UCSD-AML1 (cell line): ENCODE measurements around the gene PTPRT.
"Not testable (repeated sequence)": the region's sequence is repeated elsewhere in the genome, so short reads cannot be mapped to it uniquely, and the experiment has no call there.

Experiments
- DNase-seq: peaks from one replicate; lab custom pipeline; 2025; ENCODE audit not compliant: unreplicated experiment; lab: John Stamatoyannopoulos, UW

Gene PTPRT

DNA sequence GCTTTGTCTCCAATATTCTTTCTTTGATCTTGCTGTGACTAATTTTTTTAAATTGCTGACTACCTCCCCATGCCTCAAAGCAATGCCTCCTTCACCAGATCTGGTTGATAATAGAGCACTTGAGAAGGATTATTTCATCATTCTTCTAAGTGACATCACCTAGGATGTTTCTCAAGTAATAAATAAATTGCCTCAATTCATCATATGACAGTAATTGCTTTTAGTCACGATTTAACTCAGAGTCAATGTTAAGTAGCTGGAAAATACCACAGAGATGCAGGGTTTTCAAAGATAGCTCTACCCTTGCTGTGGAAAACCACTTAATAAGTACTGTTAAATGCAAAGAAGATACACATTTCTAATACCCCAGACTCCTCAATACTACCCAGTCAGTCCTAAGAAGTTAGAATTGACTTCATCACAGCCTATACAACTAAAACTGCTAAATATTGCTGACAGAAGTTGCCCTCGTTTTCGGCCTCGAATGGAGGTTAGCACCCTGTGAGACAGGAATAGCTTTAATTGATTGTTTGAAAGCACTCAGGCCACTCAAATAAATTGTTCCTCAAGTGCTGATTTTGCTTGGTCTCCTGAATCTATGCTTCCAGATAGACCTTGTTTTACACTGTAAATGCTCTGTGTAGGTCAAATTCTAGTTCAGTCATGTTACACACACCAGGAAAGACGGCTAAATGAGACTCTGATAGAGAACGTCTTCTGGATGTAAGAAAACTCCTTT, 931.0 kb downstream of the PTPRT start:
- DNase-seq = no peak

DNA sequence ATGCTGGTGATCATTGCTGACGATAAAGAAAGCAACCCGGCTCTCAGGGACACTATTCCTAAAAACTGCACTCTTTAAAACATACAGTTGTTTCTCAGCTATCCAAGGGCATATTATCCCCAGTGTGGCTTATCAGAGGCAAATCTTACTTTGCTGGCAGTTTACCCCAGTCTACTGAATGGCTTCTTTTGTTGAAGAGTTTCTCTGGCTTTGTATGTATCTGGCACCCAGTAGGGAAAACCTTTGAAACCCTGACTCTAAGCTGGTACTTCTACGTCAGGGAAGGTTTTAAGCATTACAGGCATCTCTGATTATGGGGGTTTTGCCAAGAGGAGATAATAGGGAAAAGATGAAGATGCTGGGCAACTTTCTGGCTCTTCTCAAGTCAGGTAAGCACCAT, 933.9 kb downstream of the PTPRT start:
- no peak for DNase-seq

DNA sequence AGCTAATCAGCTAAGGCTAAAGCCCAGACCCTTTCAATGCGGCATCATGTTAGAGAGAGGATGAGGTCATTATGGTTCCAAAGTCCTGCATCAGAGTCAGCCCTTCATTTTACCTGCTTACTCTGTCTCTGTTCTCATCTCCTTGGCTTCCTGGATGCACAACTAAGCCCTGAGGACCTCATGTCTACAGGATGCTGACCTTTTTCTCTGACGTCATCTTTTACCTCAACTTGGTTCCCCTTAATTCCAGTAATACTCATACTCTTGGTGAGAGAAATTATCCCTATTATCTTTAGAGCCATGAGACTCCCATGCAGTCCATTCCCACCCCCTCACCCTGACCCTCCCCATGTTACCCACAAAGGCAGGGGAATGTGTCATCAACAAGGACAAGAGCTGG, 935.0 kb downstream of the PTPRT start:
- no peak for DNase-seq

DNA sequence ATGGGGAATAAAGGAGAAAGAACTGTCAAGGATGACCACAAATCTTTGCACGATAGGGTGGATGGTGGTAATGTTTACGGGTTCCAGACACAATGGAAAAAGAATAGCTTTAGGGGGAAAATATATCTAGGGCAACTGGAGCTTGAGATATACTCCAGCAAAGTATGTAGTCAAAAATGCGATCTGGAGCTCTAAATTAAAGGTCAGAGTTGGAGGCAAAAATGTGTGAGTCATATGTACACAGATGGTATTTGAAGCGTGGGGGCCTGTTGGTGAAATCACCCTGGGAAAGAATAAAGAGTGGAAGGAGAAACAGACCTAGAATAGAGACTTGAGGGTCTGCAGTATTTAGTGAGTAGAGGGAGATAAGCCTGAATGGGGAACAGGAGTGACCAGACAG, 937.6 kb downstream of the PTPRT start:
- no peak for DNase-seq

DNA sequence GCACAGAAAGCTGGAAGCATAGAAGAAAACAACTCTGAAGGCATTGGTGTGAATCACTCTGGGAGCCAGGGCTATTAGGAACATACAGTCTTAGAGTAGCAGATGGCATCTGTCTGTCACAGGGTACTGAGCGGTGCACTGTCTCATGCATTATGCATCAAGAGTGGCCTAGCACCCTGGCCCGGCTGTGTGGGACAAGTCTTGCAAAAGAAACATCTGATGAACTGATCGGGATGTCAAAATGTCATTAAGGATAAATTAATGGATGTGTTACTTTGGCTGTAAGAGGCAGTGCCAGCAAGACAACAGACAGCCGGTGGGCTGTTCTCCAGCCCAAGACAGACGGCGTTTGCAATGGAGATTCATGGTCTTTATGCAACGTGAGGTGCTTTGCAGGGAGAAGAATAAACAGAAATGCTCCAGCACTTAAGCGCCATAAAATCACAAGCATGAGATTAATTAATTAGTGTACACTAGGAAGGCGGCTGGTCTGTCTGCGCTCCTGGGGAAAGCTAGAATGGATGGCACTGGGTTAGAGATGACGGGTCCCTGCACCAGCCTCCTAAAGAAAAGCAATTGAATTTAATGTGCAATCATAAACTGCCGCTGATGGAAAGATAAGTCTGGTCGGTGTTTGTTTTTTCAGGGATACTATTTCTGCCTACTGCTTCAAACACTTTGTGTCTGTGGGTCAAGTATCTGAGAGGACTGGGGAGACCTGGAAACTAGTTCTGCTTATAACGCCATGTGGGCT, 970.9 kb downstream of the PTPRT start:
- DNase-seq = no peak

DNA sequence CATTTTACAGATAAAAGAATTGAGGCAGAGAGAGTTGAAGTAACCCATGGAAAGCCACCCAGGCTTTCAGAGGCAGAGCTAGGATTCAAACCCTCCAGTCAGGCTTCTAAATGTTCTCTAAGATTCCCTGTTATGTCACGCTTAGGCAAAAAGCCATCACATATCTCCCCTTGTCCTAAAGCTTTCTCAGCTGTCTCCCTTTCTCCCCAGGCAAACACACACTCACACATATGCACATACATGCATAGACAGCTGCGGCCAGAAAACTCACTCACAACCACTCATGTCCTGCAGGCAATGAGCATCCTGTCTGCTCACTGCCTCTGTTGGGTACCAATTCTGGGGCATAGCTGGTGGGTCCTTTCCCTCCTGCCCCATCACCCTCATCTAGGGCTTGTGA, 975.6 kb downstream of the PTPRT start:
- DNase-seq = no peak

DNA sequence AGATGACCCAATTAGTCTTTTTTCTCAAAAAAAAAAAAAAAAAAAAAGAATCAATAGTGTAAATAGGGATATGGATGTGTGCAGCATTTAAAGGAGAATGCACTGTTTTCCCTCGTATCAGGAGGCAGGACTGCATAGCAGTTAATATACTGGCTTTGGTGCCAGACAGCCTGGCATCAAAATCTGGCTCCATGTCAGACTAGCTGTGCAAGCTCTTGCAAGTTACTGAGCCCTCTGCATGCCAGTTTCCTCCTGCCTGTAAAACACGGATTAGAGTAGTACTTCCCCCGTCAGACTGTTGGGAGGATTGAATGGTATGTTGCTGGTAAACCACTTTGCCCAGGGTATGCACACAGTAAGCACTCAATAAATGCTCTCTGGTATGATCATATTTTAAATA, 977.3 kb downstream of the PTPRT start:
- DNase-seq = no peak

DNA sequence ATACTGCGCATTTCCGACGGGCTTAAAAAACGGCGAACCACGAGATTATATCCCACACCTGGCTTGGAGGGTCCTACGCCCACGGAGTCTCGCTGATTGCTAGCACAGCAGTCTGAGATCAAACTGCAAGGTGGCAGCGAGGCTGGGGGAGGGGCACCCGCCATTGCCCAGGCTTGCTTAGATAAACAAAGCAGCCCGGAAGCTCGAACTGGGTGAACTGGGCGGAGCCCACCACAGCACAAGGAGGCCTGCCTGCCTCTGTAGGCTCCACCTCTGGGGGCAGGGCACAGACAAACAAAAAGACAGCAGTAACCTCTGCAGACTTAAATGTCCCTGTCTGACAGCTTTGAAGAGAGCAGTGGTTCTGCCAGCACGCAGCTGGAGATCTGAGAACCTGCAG, 983.1 kb downstream of the PTPRT start:
- DNase-seq = not testable (repeated sequence)

DNA sequence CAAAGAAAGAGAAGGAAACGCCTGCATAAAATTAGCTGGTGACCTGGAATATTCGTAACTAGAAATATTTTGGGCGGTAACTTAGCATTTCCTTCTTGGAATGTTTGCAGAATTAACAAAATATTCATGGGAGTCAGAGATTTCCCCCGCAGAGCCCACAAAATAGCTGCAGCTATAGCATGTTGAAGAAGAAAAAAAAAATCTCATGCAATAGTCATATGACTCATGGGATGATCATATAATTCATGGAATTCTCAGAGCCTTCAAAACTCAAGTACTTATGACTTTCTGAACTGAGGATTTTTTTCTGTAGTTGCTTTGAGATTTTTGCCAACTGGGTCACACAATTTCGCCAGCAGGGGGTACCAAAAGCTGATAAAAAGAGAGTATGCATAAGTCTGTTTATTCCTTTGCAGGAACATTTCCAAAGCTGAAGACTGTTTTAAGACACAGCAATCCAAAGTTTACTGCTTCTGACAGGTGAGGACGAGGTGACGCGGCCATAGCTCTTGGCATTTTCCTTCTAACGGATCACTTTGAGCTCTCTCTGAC, 985.5 kb downstream of the PTPRT start:
- no peak for DNase-seq

DNA sequence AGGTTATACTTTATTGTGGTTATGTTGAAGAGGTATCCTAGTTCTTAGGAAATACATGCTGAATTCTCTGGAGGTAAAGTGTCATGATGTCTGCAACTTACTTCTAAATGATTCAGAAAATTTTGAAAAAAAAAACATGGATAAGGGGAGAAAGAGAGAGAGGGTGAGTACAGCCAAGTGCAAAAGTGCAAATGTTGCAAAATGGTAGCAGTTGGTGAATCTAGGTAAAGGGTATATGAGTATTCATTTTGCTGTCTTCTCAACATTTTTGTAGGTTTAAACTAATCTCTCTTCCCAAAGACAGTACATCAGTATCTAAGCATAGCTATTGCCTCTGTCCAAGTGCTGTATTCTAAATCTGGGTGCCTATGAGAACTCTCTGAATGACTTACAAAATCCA, 992.1 kb downstream of the PTPRT start:
- DNase-seq = no peak

DNA sequence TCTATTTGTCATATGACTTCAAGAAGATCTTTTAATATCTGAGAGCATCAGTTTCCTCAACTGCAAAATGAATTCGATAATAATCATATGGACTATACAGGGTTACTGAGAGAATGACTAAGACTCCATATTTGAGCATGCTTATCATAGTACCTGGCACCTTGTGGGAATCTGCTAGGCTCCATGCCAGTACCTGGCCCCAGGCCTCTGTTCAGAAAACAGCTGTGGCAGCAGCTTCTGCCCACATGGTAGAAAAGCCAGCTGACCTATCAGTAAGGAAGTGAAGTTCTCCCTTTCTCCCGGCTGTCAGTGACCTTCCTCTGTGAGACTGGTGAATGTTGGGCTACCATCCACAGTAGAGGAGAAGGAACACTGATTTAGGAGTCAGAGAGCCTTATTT, 996.6 kb downstream of the PTPRT start:
- no peak for DNase-seq

DNA sequence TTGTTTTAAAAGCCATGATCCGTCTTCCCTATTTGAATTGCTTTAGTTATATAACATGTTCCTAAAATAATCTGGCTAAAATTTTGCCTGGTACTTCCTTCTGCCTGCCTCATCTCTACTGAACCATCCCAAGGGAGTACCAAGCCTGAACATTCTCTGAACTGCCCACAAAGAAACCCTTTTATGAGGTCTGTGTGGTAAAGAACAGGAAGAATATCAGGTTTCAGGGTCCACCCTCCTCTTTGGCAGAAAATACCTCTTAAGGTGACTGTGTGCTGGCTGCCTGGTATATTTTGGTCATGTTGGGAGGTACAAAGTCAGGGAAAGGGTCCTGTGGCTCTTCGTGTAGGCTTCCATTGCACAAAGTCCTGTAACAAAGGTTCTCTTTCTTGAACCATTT, 997.4 kb downstream of the PTPRT start:
- DNase-seq = no peak

DNA sequence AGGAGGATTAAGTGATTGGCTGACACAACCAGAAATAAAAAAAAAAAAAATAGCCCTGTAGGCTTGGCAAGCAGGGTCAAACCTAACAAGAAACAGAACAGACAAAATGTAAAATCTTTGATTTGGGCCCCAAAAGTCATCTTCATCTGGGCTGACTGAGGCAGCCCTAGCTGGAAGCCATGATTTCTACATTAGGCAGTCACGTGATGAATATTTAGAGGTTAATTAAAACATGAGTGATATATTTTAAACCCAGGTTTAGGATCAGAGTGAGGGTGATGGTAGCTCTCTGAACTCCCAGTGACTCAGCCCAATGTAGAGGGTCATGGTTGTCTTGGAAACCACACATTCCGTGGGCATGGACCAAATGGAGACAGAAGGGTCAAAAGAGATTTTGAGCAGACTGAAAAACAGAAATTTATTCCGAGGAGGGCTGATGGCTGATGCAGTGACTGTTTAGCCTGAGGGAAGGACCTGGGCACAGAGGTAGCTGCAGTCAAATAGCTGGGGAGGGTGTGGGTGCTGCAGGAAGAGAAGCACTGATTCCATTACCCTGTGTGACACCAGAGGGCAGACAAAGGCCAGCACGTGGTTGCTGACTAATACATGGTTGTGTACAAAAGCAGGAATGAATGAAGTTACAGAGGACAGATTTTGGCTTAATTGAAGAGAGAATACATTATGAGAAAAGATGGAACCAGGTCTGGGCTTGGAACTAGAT, 998.4 kb downstream of the PTPRT start:
- no peak for DNase-seq

DNA sequence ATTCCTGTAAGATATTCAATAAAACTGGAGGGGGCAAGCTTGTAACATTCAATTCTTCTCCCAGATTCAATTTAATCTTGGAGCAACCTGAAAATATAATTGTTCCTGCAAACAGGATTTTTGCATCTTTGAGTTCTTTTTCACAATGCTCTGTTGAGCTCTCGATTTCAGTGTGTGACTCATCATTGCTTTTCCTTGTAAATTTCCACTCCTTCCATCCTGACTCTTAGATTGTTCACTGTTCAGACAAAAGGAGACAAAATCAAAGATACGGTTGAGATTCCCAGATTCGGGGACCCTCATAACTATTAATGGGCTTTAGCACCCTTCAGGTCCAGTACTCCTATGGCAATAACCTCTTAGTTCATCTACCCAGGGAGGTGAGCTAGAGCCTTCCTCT, 999.6 kb downstream of the PTPRT start:
- DNase-seq = no peak

DNA sequence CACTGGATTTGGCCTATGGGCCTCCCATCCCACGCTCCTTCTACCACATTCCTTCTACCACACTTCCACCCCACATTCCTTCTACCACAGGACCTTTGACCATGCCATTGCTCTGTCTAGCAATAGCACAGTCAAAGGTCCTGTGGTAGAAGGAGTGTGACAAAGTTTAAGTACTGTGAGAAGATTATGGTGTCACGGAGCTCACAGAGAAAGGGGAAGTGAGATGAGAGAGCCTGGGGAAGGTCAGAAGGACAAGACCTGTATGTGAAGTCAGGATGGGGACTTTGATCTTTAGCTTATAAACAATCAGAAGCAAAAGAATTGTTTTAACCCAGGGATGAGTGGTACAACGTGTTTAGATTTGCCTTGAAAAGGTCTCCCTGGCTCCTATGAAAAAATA, 1003.4 kb downstream of the PTPRT start:
- DNase-seq = no peak

DNA sequence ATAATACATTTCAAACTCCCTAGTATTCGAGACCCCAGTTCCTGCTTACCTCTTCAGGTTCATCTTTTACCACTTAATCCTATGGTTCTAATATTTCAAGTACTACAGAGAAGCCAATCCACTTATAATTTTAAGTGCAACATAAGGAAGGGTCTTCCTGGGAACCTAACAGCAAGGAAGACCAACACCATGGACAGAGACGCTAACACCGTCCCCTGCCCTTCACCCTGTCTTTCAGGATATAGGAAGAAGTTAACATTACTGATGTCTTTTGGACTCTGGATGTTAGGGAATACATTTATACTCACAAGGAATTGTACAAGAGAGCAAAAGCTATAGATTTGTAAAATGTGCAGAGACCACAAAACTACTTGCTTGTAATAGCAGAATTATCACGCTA, 1006.6 kb downstream of the PTPRT start:
- DNase-seq = no peak

DNA sequence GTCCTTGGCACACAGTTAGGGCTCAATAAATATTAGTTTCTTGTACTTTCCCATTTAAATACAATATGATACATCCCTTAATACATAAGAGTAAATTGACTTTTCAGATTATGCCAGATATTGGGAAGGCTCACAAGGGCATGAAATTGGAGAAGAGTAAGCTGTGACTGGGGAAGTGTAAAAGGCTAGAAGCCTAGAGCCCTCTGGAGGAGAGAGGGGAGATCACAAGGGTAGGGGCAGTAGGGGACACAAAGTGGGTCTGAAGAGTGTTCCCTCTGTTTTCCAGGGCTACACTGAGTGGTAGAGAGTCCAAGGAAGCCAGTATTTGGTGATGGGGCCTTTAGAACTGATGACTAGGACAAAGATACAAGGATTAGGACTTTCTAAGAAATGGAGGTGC, 1008.6 kb downstream of the PTPRT start:
- DNase-seq = no peak

DNA sequence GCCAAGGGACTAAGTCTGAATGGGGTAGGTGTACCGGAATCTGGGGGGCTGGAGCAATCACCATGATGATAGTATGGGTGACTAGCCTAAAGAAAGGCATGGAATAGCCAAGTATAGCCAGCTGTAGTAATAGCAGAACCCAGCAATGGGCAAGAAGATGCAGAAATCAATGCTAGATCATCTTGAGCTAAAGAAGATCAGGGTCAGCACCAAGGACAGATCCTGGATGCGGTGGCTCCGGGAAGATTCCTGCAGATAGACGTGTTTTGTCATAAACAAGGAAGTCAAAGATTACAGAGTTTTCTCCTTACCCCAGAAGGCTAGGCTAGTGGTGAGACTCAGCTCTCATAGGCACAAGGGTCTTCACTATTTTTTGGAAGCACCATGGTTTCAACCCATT, 1009.9 kb downstream of the PTPRT start:
- no peak for DNase-seq

DNA sequence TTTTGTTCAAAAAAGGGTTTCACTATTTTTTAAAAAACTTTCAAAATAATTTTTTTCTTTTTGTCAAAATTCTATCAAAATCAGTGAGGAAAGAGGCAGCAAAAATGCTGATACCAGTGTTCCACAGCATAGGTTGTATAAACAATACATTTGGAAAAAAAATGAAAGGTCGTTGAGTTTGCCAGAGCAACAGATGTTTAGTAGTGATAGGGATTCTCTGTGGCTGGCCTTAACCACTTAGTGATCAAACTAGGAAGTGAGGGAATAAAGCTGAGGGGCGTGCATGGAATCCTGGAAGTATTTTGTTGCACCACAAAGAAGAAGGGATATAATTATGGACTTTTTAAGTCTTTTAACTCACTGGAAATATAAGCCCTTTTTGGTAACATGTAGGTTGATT, 1016.3 kb downstream of the PTPRT start:
- no peak for DNase-seq

DNA sequence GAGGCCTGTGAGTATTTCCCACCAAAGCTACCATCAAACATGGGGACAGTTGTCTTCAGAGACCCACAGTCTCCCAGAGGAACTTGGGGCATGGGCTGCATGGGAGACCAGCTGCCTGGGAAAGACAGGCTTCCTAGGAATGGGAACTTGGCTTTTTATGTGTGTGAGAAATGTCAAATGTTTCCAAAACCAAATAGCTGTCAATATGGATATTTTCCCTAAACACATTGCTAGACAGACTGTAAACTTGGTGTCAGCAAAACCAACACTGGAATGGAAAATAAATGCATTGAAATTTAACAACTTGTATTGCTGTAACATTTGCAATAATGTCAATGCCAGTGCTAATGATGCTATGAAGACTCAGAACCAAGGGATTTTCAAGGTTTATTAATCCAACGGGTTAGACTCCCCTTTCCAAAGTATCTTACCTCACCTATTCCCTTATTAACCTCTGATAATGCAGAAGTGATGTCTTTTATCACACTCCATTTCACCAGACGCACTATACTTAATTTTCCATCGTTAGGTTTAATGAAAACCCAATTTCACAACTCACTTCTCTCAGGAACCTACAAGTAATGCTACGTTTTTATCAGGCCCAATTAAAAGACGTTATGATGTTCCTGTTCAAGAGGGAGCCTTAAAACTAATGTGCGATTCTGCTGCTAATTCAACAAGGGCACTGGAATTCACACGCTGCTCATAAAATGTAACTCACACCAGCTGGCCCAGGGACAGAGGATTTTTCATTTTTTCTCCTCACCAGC, 1025.4 kb downstream of the PTPRT start:
- no peak for DNase-seq

DNA sequence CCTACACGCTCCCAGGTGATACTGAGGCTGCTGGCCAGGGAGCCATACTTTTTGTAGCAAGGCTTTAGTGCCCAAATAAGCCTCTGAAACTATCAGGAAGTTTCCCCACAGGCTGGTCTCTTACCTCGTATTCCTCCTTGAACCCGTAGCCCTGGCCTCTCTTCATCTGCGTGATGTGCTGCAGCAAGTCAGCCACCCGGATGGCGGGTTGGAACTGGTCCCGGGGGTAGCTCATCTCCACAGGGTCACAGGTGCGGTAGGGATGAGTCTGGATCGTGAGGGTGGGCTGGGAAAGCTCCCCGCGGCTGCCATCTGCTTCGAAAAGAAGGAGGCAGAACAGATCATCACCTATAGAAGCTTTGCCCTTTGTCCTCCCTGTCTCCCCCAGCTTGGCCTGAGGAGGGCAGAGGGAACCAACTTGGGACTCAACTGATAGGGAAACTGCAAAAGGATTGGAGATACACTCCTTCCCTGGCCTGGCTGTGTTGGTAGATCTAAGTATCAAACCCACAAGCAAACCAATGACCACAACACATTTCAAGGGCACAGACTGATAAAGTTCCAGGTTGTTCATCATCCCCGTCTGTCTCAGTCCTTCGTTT, 1028.4 kb downstream of the PTPRT start:
- DNase-seq = no peak
